GM19351 (cell line): ENCODE data around the gene RPL7A.
"Not testable (repeated sequence)": the region's sequence is repeated elsewhere in the genome, so short reads cannot be mapped to it uniquely, and the experiment has no call there.

Experiments used
- ATAC-seq: cut with Tn5 transposase; IDR thresholded peaks from one replicate; pipeline ENCODE4 v1.9.1; 2021; ENCODE audit warnings: mild to moderate bottlenecking, moderate library complexity; ENCODE audit not compliant: unreplicated experiment

The RPL7A gene

GRCh38 chr9:133384736-133385321 lies 36.8 kb downstream of the RPL7A start:
- no peak for ATAC-seq

- no peak for ATAC-seq
These were observed 37.4 kb downstream of the RPL7A start for GRCh38 chr9:133385452-133385851.

- no peak for ATAC-seq
These were observed 38.3 kb downstream of the RPL7A start for GRCh38 chr9:133386338-133386737.

- no peak for ATAC-seq
These were observed 39.7 kb downstream of the RPL7A start for GRCh38 chr9:133387680-133388079.

GRCh38 chr9:133389025-133389557 lies 41.1 kb downstream of the RPL7A start:
- no peak for ATAC-seq

GRCh38 chr9:133389562-133389961 lies 41.5 kb downstream of the RPL7A start:
- ATAC-seq: no peak

- no peak for ATAC-seq
These were observed 42.7 kb downstream of the RPL7A start for GRCh38 chr9:133390713-133391112.

GRCh38 chr9:133391449-133391848 lies 43.4 kb downstream of the RPL7A start:
- not testable (repeated sequence) for ATAC-seq

- not testable (repeated sequence) for ATAC-seq
These were observed 44.3 kb downstream of the RPL7A start for GRCh38 chr9:133392308-133392707.

- no peak for ATAC-seq
These were observed 45.4 kb downstream of the RPL7A start for GRCh38 chr9:133393399-133393798.

GRCh38 chr9:133394687-133395271 lies 46.8 kb downstream of the RPL7A start:
- ATAC-seq: no peak

- no peak for ATAC-seq
These were observed 48.9 kb downstream of the RPL7A start for GRCh38 chr9:133396952-133397351.

- ATAC-seq: no peak
These were observed 49.4 kb downstream of the RPL7A start for GRCh38 chr9:133397370-133397769.

GRCh38 chr9:133397895-133398294 lies 49.9 kb downstream of the RPL7A start:
- ATAC-seq: no peak

- no peak for ATAC-seq
These were observed 52.3 kb downstream of the RPL7A start for GRCh38 chr9:133400292-133400691.
